Breast epithelium (tissue), 3 donors: ENCODE measurements around the gene MYCL.

Experiments used
- CTCF ChIP-seq, 3 donors: fragments of 450-650 bp; IDR thresholded peaks; one replicate each; pipeline ENCODE4 v1.5.1; 2016 to 2017; ENCODE audit warnings: antibody characterized with exemption in 3 of 3, mild to moderate bottlenecking in 3 of 3, moderate library complexity in 3 of 3
- POLR2A ChIP-seq: fragments of 450-650 bp; IDR thresholded peaks from one replicate; pipeline ENCODE4 v1.6.1; 2016; ENCODE audit warnings: antibody characterized with exemption, mild to moderate bottlenecking, moderate library complexity
- POLR2AphosphoS5 ChIP-seq, 3 donors: sonication (generic); formaldehyde crosslinking; IDR thresholded peaks; one replicate each; pipeline ENCODE4 v1.6.1; 2017; ENCODE audit warnings: antibody characterized with exemption in 3 of 3

GRCh38 chr1:39928809-39929587, 27.3 kb upstream of the MYCL start:
- TF ChIP-seq CTCF (IDR thresholded peaks at IDR 0.05), result no peak
- TF ChIP-seq POLR2AphosphoS5 (IDR thresholded peaks at IDR 0.05), result no peak
- TF ChIP-seq POLR2A, result no peak
